GOT3 (cell line): Measurements from ENCODE around the gene UBE2E2.

Experiments
- DNase-seq: peaks from one replicate; lab custom pipeline; 2025; ENCODE audit warnings: mixed read lengths; lab: John Stamatoyannopoulos, UW

UBE2E2 gene

DNA sequence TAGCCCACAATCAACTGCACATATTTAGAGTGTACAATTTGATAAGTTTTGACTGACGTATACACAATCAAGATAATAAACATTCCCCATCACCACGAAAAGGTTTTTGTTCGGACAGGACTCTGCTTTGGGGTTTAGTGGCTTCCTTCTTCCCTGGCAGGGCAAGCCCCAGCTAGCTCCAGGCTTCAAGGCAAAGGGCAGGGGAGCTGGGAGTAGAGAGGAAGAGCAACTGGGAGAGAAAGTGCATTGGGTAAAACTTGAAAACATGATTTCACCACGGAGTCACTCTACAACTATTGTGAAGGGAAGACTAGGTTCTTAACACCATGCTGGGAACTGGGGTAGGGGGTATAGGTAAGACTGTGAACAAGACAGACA is 417.5 kb downstream of the UBE2E2 start:
- no peak for DNase-seq

DNA sequence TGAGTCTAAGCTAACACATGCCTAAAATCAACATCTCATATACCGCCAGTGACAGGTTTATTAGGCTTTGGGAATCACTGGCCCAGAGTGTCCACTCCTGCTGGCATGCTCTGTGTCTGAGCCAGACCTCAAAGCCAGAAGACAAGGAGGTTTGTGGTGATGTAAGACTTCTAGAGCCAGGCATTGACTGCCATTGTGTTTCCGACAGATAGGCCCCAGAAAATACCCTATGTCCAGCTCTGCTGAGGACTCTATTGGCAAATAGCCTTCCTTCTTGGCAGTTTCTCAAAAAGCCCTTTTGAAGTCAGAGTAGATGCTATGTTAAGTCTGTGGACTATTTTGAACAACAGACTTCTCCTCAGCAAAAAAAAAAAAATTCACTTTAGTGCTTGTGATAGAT is 420.7 kb downstream of the UBE2E2 start:
- no peak for DNase-seq

DNA sequence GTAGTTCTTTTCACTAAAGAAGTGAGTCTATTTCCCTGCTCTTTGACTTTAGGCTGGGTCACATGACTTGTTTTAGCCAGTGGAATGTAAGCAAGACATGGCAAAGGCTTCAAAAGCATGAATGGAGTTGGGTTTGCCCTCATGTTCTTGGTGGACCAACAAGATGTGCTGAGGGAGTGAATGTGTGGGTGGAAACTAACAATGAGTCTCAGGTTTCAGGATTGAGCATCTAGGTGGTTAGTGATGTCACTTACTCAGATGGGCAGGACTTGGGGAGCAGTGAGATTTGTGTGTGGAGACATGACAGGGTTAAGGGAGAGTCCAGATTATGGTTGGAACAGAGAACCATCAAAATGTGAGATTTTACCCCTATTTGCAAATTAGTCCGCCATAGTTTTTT is 421.2 kb downstream of the UBE2E2 start:
- no peak for DNase-seq

DNA sequence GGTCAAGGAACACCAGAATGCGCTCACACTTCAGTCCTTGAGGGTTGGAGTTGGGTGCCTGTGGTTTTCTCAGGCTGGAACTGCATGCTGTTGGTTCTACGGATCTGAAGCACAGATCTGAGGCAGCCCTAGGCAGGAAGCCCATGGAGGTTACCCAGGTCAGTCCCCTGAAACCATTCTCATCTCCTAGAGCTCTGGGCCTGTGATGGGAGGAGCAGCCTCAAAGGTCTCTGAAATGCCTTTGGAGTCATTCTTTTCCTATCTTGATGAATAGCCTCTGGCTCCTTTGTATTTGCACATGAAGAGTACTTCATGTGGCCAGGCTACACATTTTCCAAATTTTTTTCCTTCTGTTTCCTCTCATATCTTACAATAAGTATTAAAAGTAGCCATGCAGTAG is 423.3 kb downstream of the UBE2E2 start:
- DNase-seq: no peak

DNA sequence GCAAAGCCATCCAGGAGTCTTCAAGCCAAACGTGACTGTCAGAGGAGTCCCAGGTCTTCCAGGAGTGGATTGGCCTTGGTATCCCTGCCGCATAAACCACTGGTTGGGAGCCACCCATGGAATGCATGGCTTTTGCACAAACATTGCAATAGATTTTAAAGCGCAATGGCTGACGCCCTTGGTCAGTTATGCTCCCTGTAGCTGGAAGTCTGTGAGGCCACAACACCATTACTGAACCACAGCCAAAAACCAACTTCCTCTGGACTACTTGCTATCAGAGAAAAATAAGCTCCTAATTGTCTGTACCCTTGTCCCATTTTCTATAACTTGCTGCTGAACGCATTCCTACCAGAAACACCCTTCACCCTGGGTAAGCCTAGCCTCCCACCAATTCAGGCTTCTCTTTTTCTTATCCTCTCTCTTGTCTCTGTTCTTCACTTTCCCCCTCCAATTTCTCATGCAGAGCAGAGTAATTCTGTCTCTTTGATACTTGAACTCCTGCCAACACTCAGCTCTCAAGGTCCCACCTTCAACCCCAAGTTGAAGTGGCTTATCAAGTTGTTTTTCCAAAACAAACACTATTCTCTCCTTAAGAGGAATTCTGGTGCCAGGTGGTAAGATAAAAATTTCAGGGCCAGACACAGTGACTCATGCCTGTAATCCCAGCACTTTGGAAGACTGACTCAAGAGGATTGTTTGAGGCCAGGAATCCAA is 426.2 kb downstream of the UBE2E2 start:
- DNase-seq: no peak

DNA sequence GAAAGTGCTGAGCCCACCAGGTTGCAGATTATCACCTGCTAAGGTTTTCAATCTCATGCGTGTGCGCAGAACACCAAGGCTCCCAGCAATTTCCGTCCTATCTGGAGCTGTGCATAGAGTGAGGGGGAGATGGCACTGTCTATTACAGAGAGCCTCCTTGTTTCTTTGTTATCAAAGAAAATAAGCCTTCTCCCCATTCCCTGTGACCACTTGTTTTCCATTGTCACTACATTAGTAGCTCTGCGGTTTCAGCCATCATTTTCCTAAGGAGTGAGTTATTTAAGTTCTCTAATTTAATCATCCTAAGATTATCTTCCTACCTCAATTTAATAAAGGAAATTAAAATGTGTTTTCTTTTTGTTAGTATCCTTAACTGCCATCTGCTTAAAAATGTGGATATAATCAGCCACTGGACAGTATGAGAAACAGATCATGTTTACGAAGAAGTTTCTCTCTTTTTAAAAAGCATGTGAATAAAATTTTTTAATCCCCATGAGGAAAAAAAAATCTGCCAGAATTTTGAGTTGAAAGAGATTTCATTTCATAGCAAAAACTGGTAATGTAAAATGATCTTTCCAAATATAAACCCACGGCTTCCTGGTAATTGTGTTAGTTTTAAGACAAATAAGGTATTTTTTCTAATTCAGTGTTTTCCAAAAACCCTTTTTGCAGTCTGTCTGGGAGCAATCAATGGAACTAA is 430.3 kb downstream of the UBE2E2 start:
- no peak for DNase-seq

DNA sequence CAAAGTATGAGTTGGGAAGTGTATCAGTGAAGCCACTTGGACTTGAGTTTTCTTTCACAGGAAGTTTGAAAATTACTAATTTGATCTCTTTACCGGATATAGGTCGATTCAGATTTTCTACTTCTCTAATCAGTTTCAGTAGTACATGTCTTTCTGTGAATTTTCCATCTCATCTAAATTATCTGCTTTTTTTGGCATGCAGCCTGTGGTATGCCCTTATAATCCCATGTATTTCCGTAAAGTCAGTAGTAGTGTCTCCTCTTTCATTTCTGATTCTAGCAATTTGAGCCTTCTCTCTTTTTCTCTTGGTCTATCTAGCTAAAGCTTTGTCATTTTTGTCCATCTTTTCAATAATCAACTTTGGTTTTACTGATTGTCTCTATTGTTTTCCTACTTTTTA is 434.2 kb downstream of the UBE2E2 start:
- no peak for DNase-seq

DNA sequence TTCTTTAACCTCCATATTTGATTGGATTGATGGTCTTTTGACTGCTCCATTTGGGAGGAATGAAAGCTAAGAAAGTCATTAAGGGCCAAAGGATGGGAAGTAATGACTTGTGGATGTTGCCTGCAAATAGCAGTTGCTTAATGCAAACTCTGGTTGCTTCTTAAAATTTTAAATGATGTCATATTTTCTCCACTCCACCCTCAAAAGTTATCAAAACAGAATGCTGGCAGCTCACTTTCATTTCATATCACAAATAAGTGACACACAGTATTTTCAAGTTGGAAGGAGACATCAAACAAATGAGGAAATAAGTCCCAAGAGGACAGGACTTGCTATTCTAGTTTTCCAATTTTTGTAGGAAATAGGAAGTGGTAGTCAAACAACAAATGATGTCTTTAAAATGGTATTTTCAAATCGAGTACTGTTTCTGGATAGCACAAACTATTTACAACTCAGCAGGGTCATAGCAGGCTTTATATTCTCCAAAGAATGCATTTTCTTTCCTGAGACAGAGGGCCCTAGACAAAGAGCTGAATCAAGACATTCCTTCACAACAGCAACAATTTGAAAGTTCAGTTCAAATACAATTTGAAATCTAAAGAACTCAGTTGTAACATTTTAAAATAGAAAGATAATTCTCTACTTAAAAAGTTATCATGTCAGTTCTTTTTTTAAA is 437.5 kb downstream of the UBE2E2 start:
- DNase-seq: no peak
